ENCODE results near the gene CDH12. TPM values are rescaled to one million over a fixed set of nuclear protein-coding genes. Genes with fewer than 3 reads are reported as not detected.

The CDH12 gene
- total RNA-seq, 4 donors from 2014 or later: 0.19 to 0.91 (median 0.47) TPM

DNA sequence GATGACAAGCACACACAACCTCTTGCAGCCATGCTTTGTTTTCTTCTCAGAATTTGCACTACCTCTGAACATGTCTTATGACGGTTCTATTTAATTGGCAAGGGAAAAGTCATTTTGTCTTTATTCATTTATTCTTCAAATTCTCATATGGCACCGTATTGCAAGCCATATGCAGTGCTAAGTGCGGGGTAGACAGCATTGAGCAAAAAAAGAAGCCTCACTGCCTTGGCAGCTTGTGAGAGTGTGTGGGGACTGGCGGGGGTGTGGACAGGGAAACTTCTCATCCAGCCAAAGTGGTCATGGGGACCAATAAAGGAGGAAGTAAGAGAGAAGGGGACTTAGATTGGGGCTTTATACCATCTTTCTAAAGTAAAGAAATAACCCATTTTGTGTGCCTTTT, 160.0 kb downstream of the CDH12 start:
- intact Hi-C loops (cut with DNase I; ENCODE audit: low total_unique reads): no loop called here
- 63 to 75% methylated on average over 4 of the region's 4 CpGs for WGBS, 2 donors
- no peak for DNase-seq (ENCODE audit: low spot score in 2 of 2)
- TF ChIP-seq, protein P1, sequence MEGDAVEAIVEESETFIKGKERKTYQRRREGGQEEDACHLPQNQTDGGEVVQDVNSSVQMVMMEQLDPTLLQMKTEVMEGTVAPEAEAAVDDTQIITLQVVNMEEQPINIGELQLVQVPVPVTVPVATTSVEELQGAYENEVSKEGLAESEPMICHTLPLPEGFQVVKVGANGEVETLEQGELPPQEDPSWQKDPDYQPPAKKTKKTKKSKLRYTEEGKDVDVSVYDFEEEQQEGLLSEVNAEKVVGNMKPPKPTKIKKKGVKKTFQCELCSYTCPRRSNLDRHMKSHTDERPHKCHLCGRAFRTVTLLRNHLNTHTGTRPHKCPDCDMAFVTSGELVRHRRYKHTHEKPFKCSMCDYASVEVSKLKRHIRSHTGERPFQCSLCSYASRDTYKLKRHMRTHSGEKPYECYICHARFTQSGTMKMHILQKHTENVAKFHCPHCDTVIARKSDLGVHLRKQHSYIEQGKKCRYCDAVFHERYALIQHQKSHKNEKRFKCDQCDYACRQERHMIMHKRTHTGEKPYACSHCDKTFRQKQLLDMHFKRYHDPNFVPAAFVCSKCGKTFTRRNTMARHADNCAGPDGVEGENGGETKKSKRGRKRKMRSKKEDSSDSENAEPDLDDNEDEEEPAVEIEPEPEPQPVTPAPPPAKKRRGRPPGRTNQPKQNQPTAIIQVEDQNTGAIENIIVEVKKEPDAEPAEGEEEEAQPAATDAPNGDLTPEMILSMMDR (IDR thresholded peaks at IDR 0.05): no peak
- no peak for TF ChIP-seq POLR2A (IDR thresholded peaks at IDR 0.05)
- no peak overlapping the region for H3K4me3 ChIP-seq (ENCODE audit: low read depth, poor library complexity, severe bottlenecking)

DNA sequence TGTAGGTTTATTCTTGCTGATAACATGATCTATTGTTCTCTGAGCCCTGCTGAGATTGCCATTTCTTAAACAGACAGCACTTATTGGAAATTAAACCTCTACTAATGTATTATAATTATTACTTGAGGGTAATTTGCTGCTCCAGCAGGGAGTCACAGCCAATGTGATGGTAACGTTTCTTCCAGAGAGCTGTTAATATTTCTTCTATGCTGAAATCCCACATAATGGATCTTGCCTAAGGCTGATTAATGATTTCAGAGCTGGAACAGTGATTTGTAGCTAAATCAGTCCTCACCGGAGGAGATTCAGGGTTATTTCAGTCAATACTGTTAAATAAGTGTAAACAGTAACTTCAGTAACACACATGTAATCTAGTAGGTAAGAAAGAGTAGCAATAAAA, 170.1 kb downstream of the CDH12 start:
- intact Hi-C loops (cut with DNase I; ENCODE audit: low total_unique reads): no loop called here
- TF ChIP-seq, protein P1 (IDR thresholded peaks at IDR 0.05): no peak
- no peak for TF ChIP-seq POLR2A (IDR thresholded peaks at IDR 0.05)
- 27 to 32% methylated on average over 2 of the region's 2 CpGs for WGBS, 2 donors
- no peak for DNase-seq (ENCODE audit: low spot score in 2 of 2)
- H3K4me3 ChIP-seq (ENCODE audit: low read depth, poor library complexity, severe bottlenecking): no peak overlapping the region

GRCh38 chr5:22678886-22679285, 174.3 kb downstream of the CDH12 start:
- intact Hi-C loops (cut with DNase I; ENCODE audit: low total_unique reads): no loop called here
- 36 to 41% methylated on average over 3 of the region's 3 CpGs for WGBS, 2 donors
- TF ChIP-seq POLR2A (IDR thresholded peaks at IDR 0.05): no peak
- TF ChIP-seq, protein P1 (IDR thresholded peaks at IDR 0.05): no peak
- H3K4me3 ChIP-seq (ENCODE audit: low read depth, poor library complexity, severe bottlenecking): no peak overlapping the region
- no peak for DNase-seq (ENCODE audit: low spot score in 2 of 2)

GRCh38 chr5:22673131-22673530, 180.0 kb downstream of the CDH12 start:
- no peak for TF ChIP-seq POLR2A (IDR thresholded peaks at IDR 0.05)
- TF ChIP-seq, protein P1 (IDR thresholded peaks at IDR 0.05): no peak
- no peak for DNase-seq (ENCODE audit: low spot score in 2 of 2)
- intact Hi-C loops (cut with DNase I; ENCODE audit: low total_unique reads): no loop called here
- no peak overlapping the region for H3K4me3 ChIP-seq (ENCODE audit: low read depth, poor library complexity, severe bottlenecking)

DNA sequence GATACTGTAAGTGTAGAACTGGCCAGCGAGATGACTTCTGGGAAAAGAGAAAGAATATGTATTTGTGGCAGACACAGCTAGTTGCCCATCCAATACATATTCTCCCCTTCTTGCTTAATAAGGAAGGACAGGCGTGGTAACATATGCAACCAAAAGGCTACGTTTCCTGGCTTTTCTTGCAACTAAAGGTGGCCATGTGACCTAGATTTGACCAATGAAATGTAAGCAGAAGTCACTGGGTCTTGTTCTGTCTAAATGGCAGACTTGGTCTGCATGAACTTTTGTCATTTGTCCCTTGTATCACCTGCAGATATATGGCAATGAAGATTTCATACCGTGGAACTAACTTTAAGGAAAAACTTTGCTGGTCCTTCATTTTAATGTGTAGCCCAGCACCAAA, 183.8 kb downstream of the CDH12 start:
- no peak overlapping the region for H3K4me3 ChIP-seq (ENCODE audit: low read depth, poor library complexity, severe bottlenecking)
- intact Hi-C loops (cut with DNase I; ENCODE audit: low total_unique reads): no loop called here
- TF ChIP-seq, protein P1 (IDR thresholded peaks at IDR 0.05): no peak
- TF ChIP-seq POLR2A (IDR thresholded peaks at IDR 0.05): no peak
- WGBS, 2 donors: 68 to 76% methylated on average over 4 of the region's 4 CpGs
- DNase-seq (ENCODE audit: low spot score in 2 of 2): no peak

DNA sequence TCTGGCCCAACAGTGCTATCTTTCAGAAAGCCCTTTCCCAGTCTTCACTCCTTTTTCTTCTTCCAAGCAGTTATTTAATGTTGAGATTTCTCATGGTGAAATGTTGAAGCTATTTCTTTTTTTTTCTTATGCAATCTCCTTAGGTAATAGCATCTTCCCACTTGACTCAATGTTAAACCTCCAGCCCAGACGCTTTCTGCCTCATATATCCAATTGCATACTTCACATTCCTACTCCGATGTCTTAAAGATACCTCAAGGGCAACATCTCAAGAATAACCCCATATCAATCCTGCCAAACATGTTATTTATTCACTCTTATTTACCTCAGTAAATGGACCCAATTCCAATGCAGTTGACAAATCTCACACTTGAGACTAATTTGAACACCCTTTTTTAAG, 187.3 kb downstream of the CDH12 start:
- DNase-seq (ENCODE audit: low spot score in 2 of 2): no peak
- intact Hi-C loops (cut with DNase I; ENCODE audit: low total_unique reads): no loop called here
- WGBS, 2 donors: 64 to 71% methylated on average over 2 of the region's 2 CpGs
- TF ChIP-seq, protein P1 (IDR thresholded peaks at IDR 0.05): no peak
- no peak for TF ChIP-seq POLR2A (IDR thresholded peaks at IDR 0.05)
- no peak overlapping the region for H3K4me3 ChIP-seq (ENCODE audit: low read depth, poor library complexity, severe bottlenecking)

Measured in lower leg skin (tissue), 4 donors.